Ovary (tissue), 9 donors: ENCODE measurements around the gene IL1RAPL2. TPM values are rescaled to one million over a fixed set of nuclear protein-coding genes. Genes with fewer than 3 reads are reported as not detected.
"Not testable (repeated sequence)": the region's sequence is repeated elsewhere in the genome, so short reads cannot be mapped to it uniquely, and the experiment has no call there.

Experiments used
- DNase-seq, 5 donors: peaks; one replicate each; pipeline ENCODE4 v3.0.0-alpha.2; 2019 to 2020
- H3K27ac ChIP-seq, 2 donors: fragments of 200-600 bp; one replicate each; pipeline versions ENCODE4 v1.5.1 to v1.8.0; 2019 to 2022
- H3K27me3 ChIP-seq: fragments of 200-600 bp; one replicate; pipeline ENCODE4 v1.8.0; 2022
- H3K36me3 ChIP-seq: fragments of 200-600 bp; sonication (generic); one replicate; pipeline ENCODE4 v1.5.1; 2019
- H3K4me1 ChIP-seq: one replicate; pipeline ENCODE4 v1.8.1; 2013; ENCODE audit warnings: mild to moderate bottlenecking, moderate library complexity; ENCODE audit not compliant: insufficient read depth
- H3K4me3 ChIP-seq: fragments of 200-600 bp; sonication (generic); one replicate; pipeline ENCODE4 v1.5.1; 2017
- H3K9me3 ChIP-seq, 2 donors: fragments of 200-600 bp in 1 of 2; sonication (generic) in 1 of 2; one replicate each; pipeline versions ENCODE4 v1.5.1 to v1.8.1; 2013 to 2019; ENCODE audit warnings: mild to moderate bottlenecking in 1 of 2, moderate library complexity in 1 of 2
- EP300 ChIP-seq: sonication (generic); formaldehyde crosslinking; IDR thresholded peaks from one replicate; pipeline ENCODE4 v1.6.1; 2017; ENCODE audit warnings: antibody characterized with exemption
- POLR2A ChIP-seq: fragments of 450-650 bp; IDR thresholded peaks from one replicate; pipeline ENCODE4 v1.6.1; 2017; ENCODE audit warnings: antibody characterized with exemption, mild to moderate bottlenecking, moderate library complexity
- WGBS, 3 donors: extraction: QIAGEN DNeasy Blood & Tissue Kit in 1 of 3; methylation state at CpG; one replicate each; pipeline versions ENCODE4 v1.1.5 to v1.1.7; 2013 to 2017; 5-methylcytosine and 5-hydroxymethylcytosine counted together
- intact Hi-C, 4 donors: fragments of 100-400 bp; cut with DNase I; formaldehyde crosslinking; loops; one replicate each; pipeline versions ENCODE4 v1.11.0 to v1.15.1; 2022 to 2023
- polyA plus RNA-seq, 2 donors: library from polyadenylated mRNA; stranded (reverse); fragments of 200-250 nt in 1 of 2; fragments of 350-450 nt in 1 of 2; fragmentation: Illumina TruSeq in 1 of 2; extraction: RNeasy Lipid Tissue Mini Kit (QIAGEN cat#74804) in 1 of 2; gene quantifications; one replicate each; pipeline ENCODE4 v1.2.3, GENCODE V29; 2013 to 2014
- total RNA-seq, 7 donors: library from RNA; depleted of rRNA in 2 of 7; stranded (reverse); fragments of >200 nt in 2 of 7; fragmentation: NEBNext Ultra II Directional in 3 of 7; extraction: Animal tissue kit (Norgen Biotek cat#: 25700) in 3 of 7; gene quantifications; one replicate each; pipeline versions ENCODE4 v1.1.0 to v1.2.4, GENCODE V29; 2016 to 2023
- TF ChIP-seq, protein P1 (sequence below), 3 donors: fragments of 450-650 bp in 2 of 3; fragments of 200-600 bp in 1 of 3; IDR thresholded peaks; one replicate each; pipeline versions ENCODE4 v1.5.1 to v1.8.0; 2016 to 2022; ENCODE audit warnings: antibody characterized with exemption in 3 of 3, mild to moderate bottlenecking in 1 of 3
- donor health status: DM: no; HTN: no; CAD: no; lungs with moderate emphysema.
- donor health status: DM: no; HTN: no; CAD: no.
- donor health status: Bipolar disorder and iron deficiency.
- donor health status: DM: yes; HTN: yes; CAD: no.
- donor health status: DM: no; HTN: no; CAD: no.
- donor health status: DM: yes; HTN: yes; CAD: no.

The IL1RAPL2 gene
- total and polyA plus RNA-seq, 9 donors, result 0.08 to 1.1 (median 0.32) TPM; not detected in 3

DNA sequence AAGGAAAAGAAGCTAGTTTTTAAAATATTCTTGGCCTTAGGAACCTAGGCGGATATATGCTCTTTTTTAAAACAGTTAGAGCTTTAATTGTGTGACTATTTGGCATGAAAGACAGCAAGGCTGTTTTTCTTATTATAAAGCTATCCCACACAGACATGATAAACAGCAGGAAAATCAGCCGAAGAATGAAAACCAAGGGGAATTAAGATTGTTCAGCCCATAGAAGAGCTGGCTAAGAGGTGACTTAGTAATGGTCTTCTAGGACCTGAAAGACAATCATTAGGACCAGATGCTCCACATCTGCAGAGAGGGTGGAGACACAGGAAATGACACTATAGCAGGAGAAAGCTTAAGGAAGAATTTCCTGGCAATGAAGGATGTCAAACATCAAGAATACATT is 1085.0 kb downstream of the IL1RAPL2 start:
- Histone ChIP-seq H3K36me3 (no peaks in the 10 kb centered on the region), H3K27ac (no peak overlapping the region), H3K4me3 (no peak overlapping the region), H3K9me3 (no peaks in the 10 kb centered on the region), H3K27me3 (no peaks in the 10 kb centered on the region), H3K4me1 (no peaks in the 10 kb centered on the region)
- no peak for DNase-seq
- TF ChIP-seq EP300 (no peak), POLR2A (no peak)
- TF ChIP-seq, protein P1, sequence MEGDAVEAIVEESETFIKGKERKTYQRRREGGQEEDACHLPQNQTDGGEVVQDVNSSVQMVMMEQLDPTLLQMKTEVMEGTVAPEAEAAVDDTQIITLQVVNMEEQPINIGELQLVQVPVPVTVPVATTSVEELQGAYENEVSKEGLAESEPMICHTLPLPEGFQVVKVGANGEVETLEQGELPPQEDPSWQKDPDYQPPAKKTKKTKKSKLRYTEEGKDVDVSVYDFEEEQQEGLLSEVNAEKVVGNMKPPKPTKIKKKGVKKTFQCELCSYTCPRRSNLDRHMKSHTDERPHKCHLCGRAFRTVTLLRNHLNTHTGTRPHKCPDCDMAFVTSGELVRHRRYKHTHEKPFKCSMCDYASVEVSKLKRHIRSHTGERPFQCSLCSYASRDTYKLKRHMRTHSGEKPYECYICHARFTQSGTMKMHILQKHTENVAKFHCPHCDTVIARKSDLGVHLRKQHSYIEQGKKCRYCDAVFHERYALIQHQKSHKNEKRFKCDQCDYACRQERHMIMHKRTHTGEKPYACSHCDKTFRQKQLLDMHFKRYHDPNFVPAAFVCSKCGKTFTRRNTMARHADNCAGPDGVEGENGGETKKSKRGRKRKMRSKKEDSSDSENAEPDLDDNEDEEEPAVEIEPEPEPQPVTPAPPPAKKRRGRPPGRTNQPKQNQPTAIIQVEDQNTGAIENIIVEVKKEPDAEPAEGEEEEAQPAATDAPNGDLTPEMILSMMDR (IDR thresholded peaks at IDR 0.05), result no peak
- intact Hi-C loops, result no loop called here
- WGBS, 3 donors, result 62 to 78% (median 71%) methylated on average over 2 of the region's 2 CpGs

DNA sequence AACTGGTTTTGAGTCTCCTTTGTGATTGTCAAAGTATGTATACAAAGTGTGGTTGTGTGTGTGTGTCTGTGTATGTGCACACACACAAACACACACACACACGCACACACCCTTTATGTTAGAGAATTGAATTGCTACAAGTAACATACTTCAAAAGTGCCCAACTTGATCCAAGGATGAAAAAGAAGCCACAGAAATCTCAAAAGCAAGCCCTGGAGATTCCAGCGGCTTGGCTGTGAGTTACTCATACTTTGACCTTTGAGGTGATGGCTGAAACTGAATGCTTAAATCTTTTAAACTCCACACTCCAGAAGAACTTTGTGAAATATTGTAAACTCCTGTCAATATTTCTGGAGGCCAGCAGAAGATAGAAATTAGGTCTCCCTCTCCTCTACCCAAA is 1087.9 kb downstream of the IL1RAPL2 start:
- Histone ChIP-seq H3K9me3 (no peaks in the 10 kb centered on the region), H3K36me3 (no peaks in the 10 kb centered on the region), H3K4me3 (no peak overlapping the region), H3K27ac (no peak overlapping the region), H3K4me1 (no peaks in the 10 kb centered on the region), H3K27me3 (no peaks in the 10 kb centered on the region)
- intact Hi-C loops, result no loop called here
- no peak for DNase-seq
- TF ChIP-seq EP300 (no peak), POLR2A (no peak)
- TF ChIP-seq, protein P1 (IDR thresholded peaks at IDR 0.05), result no peak
- WGBS, 3 donors, result 66 to 72% (median 68%) methylated on average over 2 of the region's 2 CpGs

DNA sequence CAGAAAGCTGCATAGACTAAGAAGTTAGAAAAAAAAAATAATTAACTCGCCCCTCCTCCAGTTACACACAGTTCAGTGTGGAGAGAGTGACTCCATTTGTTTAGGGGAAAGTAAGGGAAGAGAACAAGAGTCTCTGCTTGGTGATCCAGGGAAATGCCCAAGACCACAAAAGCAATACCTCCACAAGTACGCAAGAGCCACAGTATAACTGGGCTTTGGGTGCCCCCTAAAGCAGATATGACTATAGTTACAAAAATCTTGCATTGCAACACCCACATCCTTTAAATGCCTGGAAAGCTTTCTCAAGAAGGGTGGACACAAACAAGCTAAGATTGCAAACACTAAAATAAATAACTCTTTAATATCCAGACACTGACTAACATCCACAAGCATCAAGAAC is 1092.1 kb downstream of the IL1RAPL2 start:
- Histone ChIP-seq H3K4me3 (no peak overlapping the region), H3K4me1 (no peaks in the 10 kb centered on the region), H3K27ac (no peak overlapping the region), H3K27me3 (no peaks in the 10 kb centered on the region), H3K9me3 (no peaks in the 10 kb centered on the region), H3K36me3 (no peaks in the 10 kb centered on the region)
- intact Hi-C loops, result no loop called here
- DNase-seq, result no peak
- TF ChIP-seq, protein P1 (IDR thresholded peaks at IDR 0.05), result no peak
- no peak for TF ChIP-seq EP300
- no peak for TF ChIP-seq POLR2A
- WGBS, 3 donors, result 76 to 81% (median 78%) methylated on average over 2 of the region's 2 CpGs

DNA sequence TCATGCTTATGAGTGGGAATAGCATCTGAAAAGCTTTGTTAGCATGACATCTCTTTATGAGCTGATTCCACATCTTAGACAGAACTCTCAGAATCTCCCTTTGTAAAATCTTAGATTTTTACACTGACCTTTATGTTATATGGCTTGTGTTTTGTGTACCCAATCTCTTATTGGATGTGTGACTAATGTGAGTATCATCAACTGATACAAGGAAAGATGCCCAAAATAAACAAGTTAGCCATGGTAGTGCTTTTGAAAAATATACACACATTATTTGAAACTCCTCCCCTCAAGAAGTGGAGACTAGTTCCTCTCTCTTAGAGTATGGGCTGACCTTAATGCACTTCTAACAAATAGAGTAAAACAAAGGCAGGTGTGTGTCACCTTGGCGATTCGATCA is 1096.2 kb downstream of the IL1RAPL2 start:
- Histone ChIP-seq H3K9me3 (no peaks in the 10 kb centered on the region), H3K4me1 (no peaks in the 10 kb centered on the region), H3K27me3 (no peaks in the 10 kb centered on the region), H3K27ac (no peak overlapping the region), H3K36me3 (no peaks in the 10 kb centered on the region), H3K4me3 (no peak overlapping the region)
- WGBS, 3 donors, result 84 to 95% (median 93%) methylated on average over 2 of the region's 2 CpGs
- no peak for DNase-seq
- intact Hi-C loops, result no loop called here
- TF ChIP-seq EP300, result no peak
- no peak for TF ChIP-seq POLR2A
- TF ChIP-seq, protein P1 (IDR thresholded peaks at IDR 0.05), result no peak

DNA sequence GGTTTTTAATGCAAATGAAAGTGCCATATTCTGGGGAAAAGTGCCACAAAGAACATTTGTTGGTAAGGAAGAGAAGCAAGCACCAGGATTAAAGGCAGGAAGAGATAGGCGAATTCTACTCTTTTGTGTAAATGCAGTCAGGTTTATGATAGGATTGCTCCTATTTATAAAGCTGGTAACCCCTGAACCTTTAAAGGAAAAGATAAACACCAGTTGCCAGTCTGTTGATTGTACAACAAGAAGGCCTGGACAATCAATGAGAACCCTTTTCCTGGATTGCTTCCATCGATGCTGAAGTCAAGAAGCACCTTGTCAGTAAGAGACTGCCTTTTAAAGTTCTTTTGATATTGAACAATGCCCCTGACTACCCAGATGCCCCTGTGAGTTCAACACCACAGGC is 1098.2 kb downstream of the IL1RAPL2 start:
- DNase-seq, result no peak
- no peak overlapping the region for H3K27ac ChIP-seq
- H3K27me3 ChIP-seq, result no peaks in the 10 kb centered on the region
- H3K36me3 ChIP-seq, result no peaks in the 10 kb centered on the region
- TF ChIP-seq, protein P1 (IDR thresholded peaks at IDR 0.05), result no peak
- TF ChIP-seq POLR2A (no peak), EP300 (no peak)
- intact Hi-C loops, result no loop called here
- H3K9me3 ChIP-seq, result no peaks in the 10 kb centered on the region
- H3K4me3 ChIP-seq, result no peak overlapping the region
- WGBS, 3 donors, result 63 to 69% (median 65%) methylated on average over 2 of the region's 2 CpGs
- no peaks in the 10 kb centered on the region for H3K4me1 ChIP-seq

DNA sequence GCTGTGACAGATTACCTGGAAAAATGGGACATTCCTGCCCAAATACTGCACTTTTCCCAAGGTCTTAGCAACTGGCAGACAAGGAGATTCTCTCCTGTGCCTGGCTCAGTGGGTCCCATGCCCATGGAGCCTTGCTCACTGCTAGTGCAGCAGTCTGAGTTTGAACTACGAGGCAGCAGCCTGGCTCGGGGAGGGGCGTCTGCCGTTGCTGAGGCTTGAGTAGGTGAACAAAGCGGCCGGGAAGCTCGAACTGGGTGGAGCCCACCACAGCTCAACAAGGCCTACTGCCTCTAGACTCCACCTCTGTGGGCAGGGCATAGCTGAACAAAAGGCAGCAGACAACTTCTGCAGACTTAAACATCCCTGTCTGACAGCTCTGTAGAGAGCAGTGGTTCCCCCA is 1118.3 kb downstream of the IL1RAPL2 start:
- H3K4me3 ChIP-seq, H3K27ac ChIP-seq, intact Hi-C loops, DNase-seq, H3K9me3 ChIP-seq, H3K4me1 ChIP-seq, H3K36me3 ChIP-seq, H3K27me3 ChIP-seq: not testable (repeated sequence)
- WGBS, 3 donors, result 81 to 86% (median 85%) methylated on average over 6 to 7 of the region's 7 CpGs
